NOMO-1 treated with DMSO at 0.1 percent for 48 hours (cell line): ENCODE results near the gene SLC8A2.
A peak's percentile ranks its signal among the peaks of the same experiment; 100 is the strongest.

ENCODE experiments used
- DNase-seq: peaks from one replicate; lab custom pipeline; 2025; ENCODE audit not compliant: unreplicated experiment; lab: John Stamatoyannopoulos, UW

SLC8A2 gene

GRCh38 chr19:47471733-47472457, at the start of gene SLC8A2:
TSS of gene SLC8A2 (minus strand) at chr19:47471893. CDS start at chr19:47466403, 5,490 bp downstream.
- DNase-seq = peak; percentile 12

- no peak for DNase-seq
Measured at GRCh38 chr19:47520839-47521238, 49.1 kb upstream of the SLC8A2 start.

- DNase-seq = no peak
Measured at GRCh38 chr19:47520343-47520806, 48.7 kb upstream of the SLC8A2 start.

- no peak for DNase-seq
Measured at GRCh38 chr19:47518854-47519253, 47.2 kb upstream of the SLC8A2 start.

GRCh38 chr19:47518139-47518538, 46.4 kb upstream of the SLC8A2 start:
- peak; percentile 61 for DNase-seq

GRCh38 chr19:47514869-47515588, 43.3 kb upstream of the SLC8A2 start, which contains the start of gene NAPA:
TSS of gene NAPA (minus strand) at chr19:47515063. CDS start at chr19:47514940, 123 bp downstream.
- peak; percentile 100 for DNase-seq

- DNase-seq = no peak
Measured at GRCh38 chr19:47514151-47514868, 42.6 kb upstream of the SLC8A2 start.

- no peak for DNase-seq
Measured at GRCh38 chr19:47512948-47513319, 41.2 kb upstream of the SLC8A2 start.

GRCh38 chr19:47512183-47512947, 40.7 kb upstream of the SLC8A2 start:
- no peak for DNase-seq

GRCh38 chr19:47511681-47512080, 40.0 kb upstream of the SLC8A2 start:
- DNase-seq = no peak

- DNase-seq = no peak
Measured at GRCh38 chr19:47511128-47511517, 39.4 kb upstream of the SLC8A2 start.

- DNase-seq = no peak
Measured at GRCh38 chr19:47510516-47511127, 38.9 kb upstream of the SLC8A2 start.

GRCh38 chr19:47509973-47510372, 38.3 kb upstream of the SLC8A2 start:
- no peak for DNase-seq

- no peak for DNase-seq
Measured at GRCh38 chr19:47509170-47509847, 37.6 kb upstream of the SLC8A2 start.

GRCh38 chr19:47508721-47509120, 37.0 kb upstream of the SLC8A2 start:
- DNase-seq = no peak

GRCh38 chr19:47507924-47508553, 36.3 kb upstream of the SLC8A2 start:
- no peak for DNase-seq

- DNase-seq = no peak
Measured at GRCh38 chr19:47507012-47507411, 35.3 kb upstream of the SLC8A2 start.

- no peak for DNase-seq
Measured at GRCh38 chr19:47506459-47506858, 34.8 kb upstream of the SLC8A2 start.

GRCh38 chr19:47505506-47505905, 33.8 kb upstream of the SLC8A2 start:
- no peak for DNase-seq

GRCh38 chr19:47503826-47504150, 32.1 kb upstream of the SLC8A2 start:
- DNase-seq = no peak
